Breast epithelium (tissue), 4 donors: ENCODE measurements around the gene DUSP15. TPM values are rescaled to one million over a fixed set of nuclear protein-coding genes. Genes with fewer than 3 reads are reported as not detected.

Experiments
- DNase-seq, 2 donors: peaks; one replicate each; pipeline ENCODE4 v3.0.0-alpha.2; 2019; ENCODE audit warnings: low spot score in 2 of 2
- H3K27ac ChIP-seq, 2 donors: fragments of 200-600 bp; sonication (generic) in 1 of 2; one replicate each; pipeline ENCODE4 v1.5.1; 2016 to 2019; ENCODE audit warnings: mild to moderate bottlenecking in 1 of 2
- H3K27me3 ChIP-seq, 2 donors: fragments of 200-600 bp; sonication (generic) in 1 of 2; one replicate each; pipeline versions ENCODE4 v1.5.1 to v1.6.0; 2017 to 2019; ENCODE audit warnings: control low read depth in 1 of 2, mild to moderate bottlenecking in 1 of 2
- H3K36me3 ChIP-seq: fragments of 200-600 bp; one replicate; pipeline ENCODE4 v1.5.1; 2019
- H3K4me1 ChIP-seq, 2 donors: fragments of 200-600 bp; sonication (generic); one replicate each; pipeline ENCODE4 v1.5.1; 2016 to 2019; ENCODE audit warnings: control low read depth in 1 of 2
- H3K4me3 ChIP-seq, 3 donors: fragments of 200-600 bp; sonication (generic); 1 replicate in 2 of 3; 2 replicates in 1 of 3; pipeline ENCODE4 v1.5.1; 2016 to 2019; ENCODE audit warnings: mild to moderate bottlenecking in 3 of 3, moderate library complexity in 2 of 3
- H3K9me3 ChIP-seq, 2 donors: fragments of 200-600 bp; sonication (generic) in 1 of 2; one replicate each; pipeline ENCODE4 v1.5.1; 2016 to 2019; ENCODE audit warnings: control low read depth in 1 of 2
- POLR2A ChIP-seq: fragments of 450-650 bp; IDR thresholded peaks from one replicate; pipeline ENCODE4 v1.6.1; 2016; ENCODE audit warnings: antibody characterized with exemption, mild to moderate bottlenecking, moderate library complexity
- POLR2AphosphoS5 ChIP-seq, 3 donors: sonication (generic); formaldehyde crosslinking; IDR thresholded peaks; one replicate each; pipeline ENCODE4 v1.6.1; 2017; ENCODE audit warnings: antibody characterized with exemption in 3 of 3
- intact Hi-C: fragments of 100-400 bp; cut with DNase I; formaldehyde crosslinking; loops from one replicate; pipeline ENCODE4 v1.15.1; 2023; ENCODE audit warnings: low total_unique reads
- total RNA-seq, 3 donors: library from RNA; depleted of rRNA; stranded (reverse); fragments of >200 nt; gene quantifications; one replicate each; pipeline ENCODE4 v1.1.0, GENCODE V29; 2016
- TF ChIP-seq, protein P1 (sequence below), 3 donors: fragments of 450-650 bp; IDR thresholded peaks; one replicate each; pipeline ENCODE4 v1.5.1; 2016 to 2017; ENCODE audit warnings: antibody characterized with exemption in 3 of 3, mild to moderate bottlenecking in 3 of 3, moderate library complexity in 3 of 3

The DUSP15 gene
- total RNA-seq, 3 donors from 2014 or later = 1.9 to 3.6 (median 2.1) TPM

DNA sequence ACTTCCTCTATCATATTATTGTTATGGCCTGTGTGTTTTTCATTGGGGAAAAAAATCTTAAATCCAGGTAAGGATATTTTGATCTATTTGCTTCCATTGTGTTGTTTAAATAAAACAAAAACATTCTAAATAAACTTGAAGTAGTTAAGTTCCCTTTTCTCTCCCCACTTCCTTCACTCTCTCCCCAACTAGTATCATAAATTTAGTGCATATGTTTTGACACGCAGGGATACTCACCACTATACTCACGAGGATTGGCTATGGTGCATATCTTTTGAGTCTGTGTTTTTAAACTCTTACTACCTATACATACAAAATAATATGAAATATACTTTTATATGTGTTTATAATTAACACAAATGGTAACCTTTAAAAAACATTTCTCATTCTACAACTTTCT lies 5.3 kb upstream of the DUSP15 start:
- DNase-seq = no peak
- H3K27ac ChIP-seq = no peak overlapping the region
- peaks cover 0 to 5% of the 10 kb centered on the region in 2 donors for H3K4me1 ChIP-seq
- intact Hi-C loops = no loop called here
- no peaks in the 10 kb centered on the region for H3K27me3 ChIP-seq
- no peaks in the 10 kb centered on the region for H3K36me3 ChIP-seq
- H3K4me3 ChIP-seq = no peak overlapping the region
- H3K9me3 ChIP-seq = no peaks in the 10 kb centered on the region
- TF ChIP-seq POLR2A (no peak), POLR2AphosphoS5 (IDR thresholded peaks at IDR 0.05) (no peak)
- TF ChIP-seq, protein P1, sequence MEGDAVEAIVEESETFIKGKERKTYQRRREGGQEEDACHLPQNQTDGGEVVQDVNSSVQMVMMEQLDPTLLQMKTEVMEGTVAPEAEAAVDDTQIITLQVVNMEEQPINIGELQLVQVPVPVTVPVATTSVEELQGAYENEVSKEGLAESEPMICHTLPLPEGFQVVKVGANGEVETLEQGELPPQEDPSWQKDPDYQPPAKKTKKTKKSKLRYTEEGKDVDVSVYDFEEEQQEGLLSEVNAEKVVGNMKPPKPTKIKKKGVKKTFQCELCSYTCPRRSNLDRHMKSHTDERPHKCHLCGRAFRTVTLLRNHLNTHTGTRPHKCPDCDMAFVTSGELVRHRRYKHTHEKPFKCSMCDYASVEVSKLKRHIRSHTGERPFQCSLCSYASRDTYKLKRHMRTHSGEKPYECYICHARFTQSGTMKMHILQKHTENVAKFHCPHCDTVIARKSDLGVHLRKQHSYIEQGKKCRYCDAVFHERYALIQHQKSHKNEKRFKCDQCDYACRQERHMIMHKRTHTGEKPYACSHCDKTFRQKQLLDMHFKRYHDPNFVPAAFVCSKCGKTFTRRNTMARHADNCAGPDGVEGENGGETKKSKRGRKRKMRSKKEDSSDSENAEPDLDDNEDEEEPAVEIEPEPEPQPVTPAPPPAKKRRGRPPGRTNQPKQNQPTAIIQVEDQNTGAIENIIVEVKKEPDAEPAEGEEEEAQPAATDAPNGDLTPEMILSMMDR (IDR thresholded peaks at IDR 0.05) = no peak

DNA sequence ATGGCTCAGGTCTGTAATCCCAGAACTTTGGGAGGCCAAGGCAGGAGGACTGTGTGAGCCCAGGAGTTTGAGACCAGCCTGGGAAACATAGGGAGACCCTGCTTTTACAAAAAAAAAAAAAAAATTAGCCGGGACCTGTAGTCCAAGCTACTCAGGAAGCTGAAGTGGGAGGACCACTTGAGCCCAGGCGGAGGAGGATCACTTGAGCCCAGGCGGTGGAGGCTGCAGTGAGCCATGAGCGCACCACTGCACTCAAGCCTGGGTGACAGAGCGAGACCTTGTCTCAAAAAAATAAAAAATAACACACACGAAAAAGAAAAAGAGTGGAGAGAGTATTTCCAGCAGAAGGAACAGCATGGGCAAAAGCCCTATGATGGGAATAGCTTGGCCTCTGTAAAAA lies 2.1 kb upstream of the DUSP15 start:
- H3K9me3 ChIP-seq = no peaks in the 10 kb centered on the region
- intact Hi-C loops = no loop called here
- H3K36me3 ChIP-seq = no peaks in the 10 kb centered on the region
- H3K27me3 ChIP-seq = no peaks in the 10 kb centered on the region
- peaks cover 4 to 12% of the 10 kb centered on the region in 2 donors for H3K4me1 ChIP-seq
- no peak overlapping the region for H3K4me3 ChIP-seq
- no peak overlapping the region for H3K27ac ChIP-seq
- TF ChIP-seq POLR2A (no peak), POLR2AphosphoS5 (IDR thresholded peaks at IDR 0.05) (no peak)
- TF ChIP-seq, protein P1 (IDR thresholded peaks at IDR 0.05) = no peak
- DNase-seq = no peak

DNA sequence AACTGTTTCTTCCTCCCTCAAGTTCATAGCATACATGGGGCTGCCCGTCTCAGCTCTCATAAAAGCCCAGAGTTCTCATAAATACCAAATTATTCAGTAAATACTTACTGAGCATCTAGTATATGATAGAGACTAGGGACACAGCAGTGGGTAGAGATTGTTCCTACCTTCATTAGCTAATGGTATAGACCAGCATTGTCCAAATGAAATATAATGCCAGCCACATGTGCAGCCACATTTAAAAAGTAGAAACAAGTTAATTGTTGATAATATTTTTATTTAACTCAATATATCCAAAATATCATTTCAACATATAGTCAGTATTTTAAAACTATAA lies 1.3 kb upstream of the DUSP15 start:
- no peaks in the 10 kb centered on the region for H3K9me3 ChIP-seq
- DNase-seq = no peak
- peaks cover 4 to 12% of the 10 kb centered on the region in 2 donors for H3K4me1 ChIP-seq
- H3K4me3 ChIP-seq = no peak overlapping the region
- H3K27me3 ChIP-seq = no peaks in the 10 kb centered on the region
- intact Hi-C loops = no loop called here
- no peak overlapping the region for H3K27ac ChIP-seq
- no peaks in the 10 kb centered on the region for H3K36me3 ChIP-seq
- TF ChIP-seq POLR2A (no peak), POLR2AphosphoS5 (IDR thresholded peaks at IDR 0.05) (no peak)
- TF ChIP-seq, protein P1 (IDR thresholded peaks at IDR 0.05) = no peak

DNA sequence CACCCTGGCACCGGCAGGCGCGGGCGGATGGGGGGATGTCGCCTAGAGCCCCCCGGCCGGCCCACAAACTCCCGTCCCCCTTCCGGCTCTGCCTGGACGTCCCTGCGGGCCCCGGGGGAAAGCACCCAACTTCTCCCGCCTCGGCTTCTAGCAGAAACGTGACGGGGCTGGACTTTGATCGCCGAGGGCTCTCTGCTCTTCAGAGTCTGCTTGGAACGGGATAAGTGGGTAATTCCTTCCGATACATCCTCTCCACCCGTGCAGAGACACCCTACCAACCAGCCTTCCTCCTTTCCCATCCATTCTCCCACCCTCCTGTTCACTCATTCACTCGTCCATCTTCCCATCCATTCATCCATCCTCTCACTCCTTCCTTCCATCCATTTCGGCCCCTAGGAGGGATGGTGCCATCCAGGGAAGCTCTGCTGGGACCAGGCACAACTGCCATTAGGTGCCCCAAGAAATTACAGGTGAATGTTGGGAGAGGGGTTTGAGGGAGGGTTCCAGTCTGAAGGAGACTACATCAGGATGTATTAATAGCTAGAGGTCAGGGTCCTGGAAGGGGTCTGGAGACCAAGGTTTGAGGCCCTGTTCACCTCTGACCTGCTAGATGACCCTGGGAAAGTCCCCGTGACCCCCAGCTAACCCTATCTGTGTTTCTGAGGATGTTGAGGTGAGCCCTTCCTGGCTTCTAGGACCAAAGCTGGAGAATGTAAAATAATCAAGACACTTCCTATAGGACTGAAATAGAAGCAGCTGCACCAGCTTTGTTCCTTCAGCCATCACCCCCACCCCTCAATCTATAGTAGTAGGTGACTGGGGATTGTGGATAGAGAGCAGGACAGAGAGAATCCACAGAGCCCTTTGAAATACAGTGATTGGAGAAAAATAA lies 645 bp upstream of the DUSP15 start:
- no peak for DNase-seq
- no peaks in the 10 kb centered on the region for H3K36me3 ChIP-seq
- H3K4me1 ChIP-seq = peaks cover 4 to 12% of the 10 kb centered on the region in 2 donors
- peak overlapping the region; percentile 79 to 84 for H3K27ac ChIP-seq
- intact Hi-C loops = no loop called here
- H3K4me3 ChIP-seq = peak overlapping the region; percentile 54 to 93 (median 84)
- H3K9me3 ChIP-seq = no peaks in the 10 kb centered on the region
- no peaks in the 10 kb centered on the region for H3K27me3 ChIP-seq
- TF ChIP-seq POLR2A (no peak), POLR2AphosphoS5 (IDR thresholded peaks at IDR 0.05) (no peak)
- TF ChIP-seq, protein P1 (IDR thresholded peaks at IDR 0.05) = no peak

DNA sequence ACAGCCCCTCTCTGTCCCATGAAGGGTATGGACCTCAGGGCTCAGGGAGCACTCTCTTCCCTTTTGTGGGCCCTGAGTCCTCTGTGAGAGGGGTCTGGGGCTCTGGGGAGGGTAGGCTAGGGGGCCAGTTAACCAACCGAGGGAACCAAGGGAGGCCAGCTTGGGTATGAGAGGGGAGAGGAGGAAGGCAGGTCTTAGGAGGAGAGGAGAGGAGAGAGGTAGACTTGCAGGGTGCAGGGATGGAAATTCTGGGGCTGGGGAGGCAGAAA lies 720 bp downstream of the DUSP15 start:
- TF ChIP-seq POLR2A = no peak
- TF ChIP-seq, protein P1 (IDR thresholded peaks at IDR 0.05) = no peak
- TF ChIP-seq POLR2AphosphoS5 (IDR thresholded peaks at IDR 0.05) = no peak
- DNase-seq = no peak
- Histone ChIP-seq H3K27ac (peak overlapping the region; percentile 79 to 84), H3K9me3 (no peaks in the 10 kb centered on the region), H3K27me3 (no peaks in the 10 kb centered on the region), H3K36me3 (no peaks in the 10 kb centered on the region), H3K4me1 (peaks cover 4 to 12% of the 10 kb centered on the region in 2 donors), H3K4me3 (peak overlapping the region; percentile 54 to 93 (median 84))
- intact Hi-C loops = no loop called here
